ENCODE results near the gene RSBN1L.

GRCh38 chr7:77753173-77753572, 56.9 kb downstream of the RSBN1L start:
- no peak for TF ChIP-seq CTCF (IDR thresholded peaks at IDR 0.05)
- no peak for TF ChIP-seq POLR2A (IDR thresholded peaks at IDR 0.05)
